Pancreas (tissue), 10 donors: ENCODE results near the gene KRTAP6-2. TPM values are rescaled to one million over a fixed set of nuclear protein-coding genes. Genes with fewer than 3 reads are reported as not detected.

Experiments
- ATAC-seq, 4 donors: fragments of 200-7000 bp; cut with Tn5 transposase; one replicate each; pipeline versions ENCODE4 v1.8.0 to v1.9.1; 2020; ENCODE audit warnings: mild to moderate bottlenecking in 4 of 4, moderate library complexity in 4 of 4
- DNase-seq, 6 donors: peaks; one replicate each; pipeline ENCODE4 v3.0.0-alpha.2; 2020
- FAIRE-seq: peaks from 2 replicates; lab custom pipeline; 2012; peaks lifted over from hg19 to GRCh38; lab: Jason Lieb, UNC
- H3K27ac ChIP-seq, 4 donors: fragments of 200-600 bp; sonication (generic); 1 replicate in 3 of 4; 2 replicates in 1 of 4; pipeline versions ENCODE4 v1.5.0 to v1.8.0; 2020
- H3K27me3 ChIP-seq, 4 donors: fragments of 200-600 bp; one replicate each; pipeline ENCODE4 v1.8.0; 2021
- H3K36me3 ChIP-seq, 3 donors: fragments of 200-600 bp; sonication (generic) in 1 of 3; one replicate each; pipeline versions ENCODE4 v1.5.0 to v1.8.0; 2020 to 2021
- H3K4me1 ChIP-seq, 3 donors: fragments of 200-600 bp; one replicate each; pipeline ENCODE4 v1.8.0; 2021
- H3K4me3 ChIP-seq, 4 donors: fragments of 200-600 bp; sonication (generic) in 2 of 4; one replicate each; pipeline versions ENCODE4 v1.5.0 to v1.8.0; 2020 to 2021
- H3K9me3 ChIP-seq, 4 donors: fragments of 200-600 bp; one replicate each; pipeline ENCODE4 v1.8.0; 2021
- WGBS, 2 donors: extraction: QIAGEN DNeasy Blood & Tissue Kit; methylation state at CpG; one replicate each; pipeline ENCODE4 v1.1.7; 2013; 5-methylcytosine and 5-hydroxymethylcytosine counted together
- intact Hi-C, 3 donors: fragments of 100-400 bp; cut with DNase I; formaldehyde crosslinking; loops; one replicate each; pipeline versions ENCODE4 v1.11.1 to v1.14.2; 2022
- polyA plus RNA-seq, 2 donors: library from polyadenylated mRNA; stranded (reverse); fragments of 200-250 nt; gene quantifications; one replicate each; pipeline ENCODE4 v1.2.3, GENCODE V29; 2013
- total RNA-seq, 6 donors: library from RNA; stranded (reverse); fragmentation: NEBNext Ultra II Directional in 4 of 6; extraction: Animal tissue kit (Norgen Biotek cat#: 25700) in 4 of 6; gene quantifications; one replicate each; pipeline versions ENCODE4 v1.2.1 to v1.2.4, GENCODE V29; 2021 to 2023
- TF ChIP-seq, protein P1 (sequence below), 4 donors: fragments of 200-600 bp; sonication (generic) in 3 of 4; IDR thresholded peaks; one replicate each; pipeline versions ENCODE4 v1.5.0 to v1.8.0; 2021; ENCODE audit warnings: antibody characterized with exemption in 4 of 4
- donor health status: healthy with polysubstance abuse.
- donor health status: DM: no; HTN: no; CAD: no; lungs with moderate emphysema.
- donor health status: DM: no; HTN: no; CAD: no.
- donor health status: control.
- donor health status: control.
- donor health status: Bipolar disorder and iron deficiency.
- donor health status: DM: yes; HTN: yes; CAD: no.
- donor health status: DM: no; HTN: no; CAD: no.
- donor health status: DM: no; HTN: no; CAD: no.
- donor health status: DM: yes; HTN: yes; CAD: no.

Gene KRTAP6-2
- total and polyA plus RNA-seq, 8 donors = not detected

DNA sequence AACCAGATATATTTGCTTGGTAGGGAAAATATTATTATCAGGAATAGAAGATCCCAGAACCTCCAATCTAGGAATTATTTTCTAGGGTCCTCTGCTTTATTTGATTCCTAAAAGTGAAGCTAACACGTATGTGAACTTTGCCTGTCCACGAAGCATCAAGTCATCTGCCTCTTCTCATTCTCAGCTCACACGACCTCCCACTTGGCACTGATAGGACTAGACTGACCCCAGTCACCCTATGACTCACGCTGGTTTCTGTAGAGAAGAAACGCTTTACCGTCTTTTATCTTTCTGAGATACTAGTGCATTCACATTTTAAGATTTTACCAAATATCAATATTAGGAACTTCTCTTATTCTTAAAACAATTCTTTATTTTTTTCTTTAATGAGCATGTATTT lies 35.6 kb downstream of the KRTAP6-2 start:
- H3K27ac ChIP-seq = no peak overlapping the region
- 52 to 63% methylated on average over 6 of the region's 6 CpGs for WGBS, 2 donors
- FAIRE-seq (no peak), ATAC-seq (no peak), DNase-seq (no peak)
- no peak overlapping the region for H3K4me3 ChIP-seq
- TF ChIP-seq, protein P1, sequence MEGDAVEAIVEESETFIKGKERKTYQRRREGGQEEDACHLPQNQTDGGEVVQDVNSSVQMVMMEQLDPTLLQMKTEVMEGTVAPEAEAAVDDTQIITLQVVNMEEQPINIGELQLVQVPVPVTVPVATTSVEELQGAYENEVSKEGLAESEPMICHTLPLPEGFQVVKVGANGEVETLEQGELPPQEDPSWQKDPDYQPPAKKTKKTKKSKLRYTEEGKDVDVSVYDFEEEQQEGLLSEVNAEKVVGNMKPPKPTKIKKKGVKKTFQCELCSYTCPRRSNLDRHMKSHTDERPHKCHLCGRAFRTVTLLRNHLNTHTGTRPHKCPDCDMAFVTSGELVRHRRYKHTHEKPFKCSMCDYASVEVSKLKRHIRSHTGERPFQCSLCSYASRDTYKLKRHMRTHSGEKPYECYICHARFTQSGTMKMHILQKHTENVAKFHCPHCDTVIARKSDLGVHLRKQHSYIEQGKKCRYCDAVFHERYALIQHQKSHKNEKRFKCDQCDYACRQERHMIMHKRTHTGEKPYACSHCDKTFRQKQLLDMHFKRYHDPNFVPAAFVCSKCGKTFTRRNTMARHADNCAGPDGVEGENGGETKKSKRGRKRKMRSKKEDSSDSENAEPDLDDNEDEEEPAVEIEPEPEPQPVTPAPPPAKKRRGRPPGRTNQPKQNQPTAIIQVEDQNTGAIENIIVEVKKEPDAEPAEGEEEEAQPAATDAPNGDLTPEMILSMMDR (IDR thresholded peaks at IDR 0.05) = no peak
- H3K4me1 ChIP-seq = no peaks in the 10 kb centered on the region
- H3K36me3 ChIP-seq = no peaks in the 10 kb centered on the region
- no peaks in the 10 kb centered on the region for H3K27me3 ChIP-seq
- intact Hi-C loops = no loop called here
- no peaks in the 10 kb centered on the region for H3K9me3 ChIP-seq

DNA sequence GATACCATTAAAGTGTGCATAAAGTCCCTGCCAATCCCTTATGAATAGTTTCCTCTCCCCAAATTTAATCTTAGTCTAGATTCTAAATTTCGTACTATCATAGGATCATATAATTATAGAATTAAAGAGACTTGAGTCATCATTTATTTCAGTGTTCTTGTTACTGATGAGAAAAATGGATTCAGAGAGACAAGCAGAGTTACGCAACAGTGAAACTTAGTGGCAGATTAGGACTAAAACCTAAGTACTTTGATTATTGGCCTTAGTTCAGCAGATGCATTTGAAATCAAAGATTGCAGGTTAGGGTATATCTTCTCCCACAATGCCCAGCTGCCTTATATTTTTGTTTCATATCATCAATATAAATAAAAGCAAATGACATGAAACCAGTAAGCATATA lies 36.7 kb downstream of the KRTAP6-2 start:
- DNase-seq (no peak), ATAC-seq (no peak), FAIRE-seq (no peak)
- H3K27ac ChIP-seq = no peak overlapping the region
- no peaks in the 10 kb centered on the region for H3K4me1 ChIP-seq
- H3K9me3 ChIP-seq = no peaks in the 10 kb centered on the region
- TF ChIP-seq, protein P1 (IDR thresholded peaks at IDR 0.05) = no peak
- intact Hi-C loops = no loop called here
- H3K36me3 ChIP-seq = no peaks in the 10 kb centered on the region
- WGBS, 2 donors = 74 to 86% methylated on average over 2 of the region's 2 CpGs
- H3K4me3 ChIP-seq = no peak overlapping the region
- no peaks in the 10 kb centered on the region for H3K27me3 ChIP-seq

DNA sequence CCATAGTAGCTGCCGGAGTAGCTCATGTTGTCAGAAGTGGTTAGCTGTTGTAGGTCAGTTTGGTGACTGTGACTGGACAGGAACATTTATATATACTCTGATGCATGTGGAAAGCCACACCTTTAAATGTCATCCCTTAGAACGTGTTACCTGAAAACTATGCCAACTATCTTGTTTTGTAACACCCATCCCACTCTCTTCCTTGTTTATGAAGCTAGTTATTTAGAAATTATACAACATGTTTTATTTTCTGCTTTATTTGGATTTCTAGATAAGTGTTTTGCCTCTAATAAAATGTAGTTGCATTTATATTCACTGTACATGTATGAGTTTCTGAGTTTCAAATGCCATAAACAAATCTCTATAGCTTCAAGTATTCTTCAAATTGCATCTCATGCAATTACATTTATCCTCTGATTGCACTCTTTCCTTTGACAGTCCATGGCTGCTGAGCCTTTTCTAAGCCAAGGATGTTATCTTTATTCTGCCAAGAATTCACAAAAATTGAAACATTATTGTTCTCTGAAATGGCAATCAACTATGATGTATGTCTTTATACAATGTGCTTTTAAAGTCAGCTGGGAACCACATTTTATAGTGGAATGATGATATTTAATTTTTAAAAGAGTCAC lies 37.3 kb downstream of the KRTAP6-2 start, which contains the start of gene KRTAP19-7:
Gene KRTAP19-7, minus strand, starts transcription at position 51 of the 632 bp plus-strand sequence. Its CDS starts 25 bp downstream, at position 26.
- ATAC-seq (no peak), DNase-seq (no peak), FAIRE-seq (no peak)
- TF ChIP-seq, protein P1 (IDR thresholded peaks at IDR 0.05) = no peak
- Histone ChIP-seq H3K4me3 (no peak within 1 kb of the TSS), H3K36me3 (no peaks in the 10 kb centered on the region), H3K4me1 (no peaks in the 10 kb centered on the region), H3K9me3 (no peaks in the 10 kb centered on the region), H3K27ac (no peak within 1 kb of the TSS), H3K27me3 (no peaks in the 10 kb centered on the region)
- intact Hi-C loops = no loop called here
- 55 to 59% methylated on average over 2 of the region's 2 CpGs for WGBS, 2 donors

DNA sequence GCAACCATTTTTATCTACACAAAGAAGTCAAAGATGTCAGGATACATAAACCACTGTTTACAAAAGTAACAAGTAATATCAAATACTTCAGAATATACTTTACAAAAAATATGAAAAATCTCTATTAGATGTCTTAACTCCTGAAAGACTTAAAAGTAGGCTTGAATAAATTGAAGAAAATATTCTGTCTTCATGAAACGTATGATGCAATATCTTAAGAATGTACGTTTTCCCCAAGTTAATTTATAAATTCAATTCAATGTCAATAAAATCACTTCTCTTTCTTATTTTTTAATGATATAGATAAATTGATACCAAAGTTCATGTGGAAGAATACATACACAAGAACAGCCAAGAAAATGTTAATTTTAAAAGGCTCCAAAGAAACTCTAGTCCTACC lies 43.6 kb downstream of the KRTAP6-2 start:
- intact Hi-C loops = no loop called here
- H3K4me3 ChIP-seq = no peak overlapping the region
- no peak for DNase-seq
- H3K4me1 ChIP-seq = no peaks in the 10 kb centered on the region
- H3K9me3 ChIP-seq = no peaks in the 10 kb centered on the region
- H3K36me3 ChIP-seq = no peaks in the 10 kb centered on the region
- no peaks in the 10 kb centered on the region for H3K27me3 ChIP-seq
- no peak overlapping the region for H3K27ac ChIP-seq
- 71 to 82% methylated on average over 2 of the region's 2 CpGs for WGBS, 2 donors
- no peak for FAIRE-seq
- no peak for ATAC-seq
- TF ChIP-seq, protein P1 (IDR thresholded peaks at IDR 0.05) = no peak

DNA sequence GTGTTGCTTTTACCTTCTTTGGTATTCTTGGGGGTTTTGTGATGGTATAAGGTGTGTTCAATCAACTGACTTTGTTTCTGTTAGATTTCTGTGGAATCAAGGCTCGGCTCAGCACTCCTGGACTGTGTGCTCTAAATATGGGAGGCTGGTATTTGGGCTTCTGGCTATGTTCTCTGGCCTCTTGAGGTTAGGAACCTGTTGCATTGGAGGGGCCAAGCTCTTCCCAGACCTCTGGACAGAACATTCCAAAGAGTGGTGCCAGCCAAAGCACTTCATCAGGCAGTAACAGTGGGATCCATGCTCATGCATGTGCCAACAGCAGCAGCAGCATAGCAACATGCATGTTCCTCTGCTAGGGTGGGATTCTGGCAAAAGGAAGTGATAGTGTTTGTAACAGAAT lies 45.9 kb downstream of the KRTAP6-2 start:
- intact Hi-C loops = no loop called here
- WGBS, 2 donors = 66 to 83% methylated on average over 1 of the region's 1 CpG
- TF ChIP-seq, protein P1 (IDR thresholded peaks at IDR 0.05) = no peak
- no peaks in the 10 kb centered on the region for H3K27me3 ChIP-seq
- ATAC-seq (no peak), DNase-seq (no peak), FAIRE-seq (no peak)
- no peaks in the 10 kb centered on the region for H3K4me1 ChIP-seq
- H3K4me3 ChIP-seq = no peak overlapping the region
- H3K9me3 ChIP-seq = no peaks in the 10 kb centered on the region
- H3K36me3 ChIP-seq = no peaks in the 10 kb centered on the region
- no peak overlapping the region for H3K27ac ChIP-seq
